Lower leg skin (tissue), 4 donors: ENCODE measurements around the gene CLDN3. TPM values are rescaled to one million over a fixed set of nuclear protein-coding genes. Genes with fewer than 3 reads are reported as not detected.

Experiments used
- DNase-seq, 2 donors: peaks; one replicate each; pipeline ENCODE4 v3.0.0-alpha.2; 2019; ENCODE audit warnings: low spot score in 2 of 2
- H3K4me3 ChIP-seq: fragments of 200-600 bp; sonication (generic); 2 replicates; pipeline ENCODE4 v1.5.1; 2017; ENCODE audit warnings: mild to moderate bottlenecking, low read depth; ENCODE audit not compliant: poor library complexity, severe bottlenecking
- CTCF ChIP-seq, 3 donors: fragments of 450-650 bp; IDR thresholded peaks; one replicate each; pipeline ENCODE4 v1.5.1; 2016; ENCODE audit warnings: antibody characterized with exemption in 3 of 3, mild to moderate bottlenecking in 3 of 3, moderate library complexity in 2 of 3
- POLR2A ChIP-seq, 2 donors: fragments of 450-650 bp; IDR thresholded peaks; one replicate each; pipeline ENCODE4 v1.6.1; 2016 to 2017; ENCODE audit warnings: antibody characterized with exemption in 2 of 2, mild to moderate bottlenecking in 1 of 2, moderate library complexity in 1 of 2
- WGBS, 2 donors: methylation state at CpG; one replicate each; pipeline ENCODE4 v1.1.5; 2018; 5-methylcytosine and 5-hydroxymethylcytosine counted together
- intact Hi-C: fragments of 100-400 bp; cut with DNase I; formaldehyde crosslinking; loops from one replicate; pipeline ENCODE4 v1.15.0; 2023; ENCODE audit warnings: low total_unique reads
- total RNA-seq, 4 donors: library from RNA; depleted of rRNA; stranded (reverse); fragments of >200 nt; gene quantifications; one replicate each; pipeline ENCODE4 v1.1.0, GENCODE V29; 2016

Gene CLDN3
- total RNA-seq, 4 donors from 2014 or later = 11.8 to 24.3 (median 19.3) TPM

GRCh38 chr7:73773700-73774517 lies 3.8 kb upstream of the CLDN3 start:
- TF ChIP-seq POLR2A (IDR thresholded peaks at IDR 0.05) (no peak), CTCF (IDR thresholded peaks at IDR 0.05) (no peak)
- intact Hi-C loops = no loop called here
- DNase-seq = no peak
- no peak overlapping the region for H3K4me3 ChIP-seq
- WGBS, 2 donors = 85 to 90% methylated on average over 6 of the region's 6 CpGs

GRCh38 chr7:73770860-73771670 lies 995 bp upstream of the CLDN3 start:
- intact Hi-C loops = no loop called here
- TF ChIP-seq POLR2A (IDR thresholded peaks at IDR 0.05) (no peak), CTCF (IDR thresholded peaks at IDR 0.05) (no peak)
- H3K4me3 ChIP-seq = no peak overlapping the region
- DNase-seq = no peak
- WGBS, 2 donors = 58 to 64% methylated on average over 17 of the region's 17 CpGs

GRCh38 chr7:73769481-73770001 lies 529 bp downstream of the CLDN3 start:
- TF ChIP-seq CTCF (IDR thresholded peaks at IDR 0.05) (no peak), POLR2A (IDR thresholded peaks at IDR 0.05) (no peak)
- intact Hi-C loops = no loop called here
- H3K4me3 ChIP-seq = no peak overlapping the region
- no peak for DNase-seq
- 12 to 20% methylated on average over 31 to 35 of the region's 49 CpGs for WGBS, 2 donors

- 25 to 56% methylated on average over 25 to 47 of the region's 53 CpGs for WGBS, 2 donors
- no peak for TF ChIP-seq CTCF (IDR thresholded peaks at IDR 0.05)
- TF ChIP-seq POLR2A (IDR thresholded peaks at IDR 0.05) = no peak
- intact Hi-C loops = no loop called here
- H3K4me3 ChIP-seq = no peak overlapping the region
- DNase-seq = no peak
Observed at GRCh38 chr7:73768641-73769480, 1.2 kb downstream of the CLDN3 start.

- intact Hi-C loops = no loop called here
Observed at GRCh38 chr7:73766556-73767229, 3.4 kb downstream of the CLDN3 start.

More at GRCh38 chr7:73766556-73767229, 3.4 kb downstream of the CLDN3 start:
- H3K4me3 ChIP-seq = no peak overlapping the region
- no peak for TF ChIP-seq CTCF (IDR thresholded peaks at IDR 0.05)
- DNase-seq = no peak
- WGBS, 2 donors = 81 to 84% methylated on average over 17 of the region's 17 CpGs
